ENCODE results near the gene ABCB9. TPM values are rescaled to one million over a fixed set of nuclear protein-coding genes. Genes with fewer than 3 reads are reported as not detected.

ABCB9 gene
- total RNA-seq, 1 donor from 2014 or later: 2.9 TPM

- no peak for ATAC-seq
- TF ChIP-seq CTCF (IDR thresholded peaks at IDR 0.05): no peak
- Histone ChIP-seq H3K4me1 (no peaks in the 10 kb centered on the region), H3K36me3 (peaks cover 59% of the 10 kb centered on the region), H3K9me3 (no peaks in the 10 kb centered on the region), H3K27ac (no peak overlapping the region), H3K27me3 (ENCODE audit: low read depth) (no peaks in the 10 kb centered on the region), H3K4me3 (no peak overlapping the region)
- DNase-seq: no peak
- intact Hi-C loops (cut with DNase I): no loop called here
These were observed 27.9 kb upstream of the ABCB9 start for GRCh38 chr12:122994140-122994675.

- TF ChIP-seq CTCF (IDR thresholded peaks at IDR 0.05): no peak
- Histone ChIP-seq H3K4me3 (no peak overlapping the region), H3K4me1 (no peaks in the 10 kb centered on the region), H3K27me3 (ENCODE audit: low read depth) (no peaks in the 10 kb centered on the region), H3K9me3 (no peaks in the 10 kb centered on the region), H3K27ac (no peak overlapping the region), H3K36me3 (peaks cover 73% of the 10 kb centered on the region)
- ATAC-seq (no peak), DNase-seq (no peak)
- intact Hi-C loops (cut with DNase I): no loop called here
These were observed 26.1 kb upstream of the ABCB9 start for GRCh38 chr12:122992386-122992785.

- ATAC-seq (no peak), DNase-seq (no peak)
- no peaks in the 10 kb centered on the region for H3K27me3 ChIP-seq (ENCODE audit: low read depth)
- H3K9me3 ChIP-seq: no peaks in the 10 kb centered on the region
- H3K4me1 ChIP-seq: no peaks in the 10 kb centered on the region
- TF ChIP-seq CTCF (IDR thresholded peaks at IDR 0.05): no peak
- peaks cover 73% of the 10 kb centered on the region for H3K36me3 ChIP-seq
- H3K27ac ChIP-seq: no peak overlapping the region
- no peak overlapping the region for H3K4me3 ChIP-seq
- intact Hi-C loops (cut with DNase I): no loop called here
These were observed 25.5 kb upstream of the ABCB9 start for GRCh38 chr12:122991623-122992275.

- H3K36me3 ChIP-seq: peaks cover 68% of the 10 kb centered on the region
These were observed 24.8 kb upstream of the ABCB9 start for GRCh38 chr12:122990961-122991622.

GRCh38 chr12:122990561-122990960, 24.3 kb upstream of the ABCB9 start:
- Histone ChIP-seq H3K4me1 (peaks cover 2% of the 10 kb centered on the region), H3K36me3 (peaks cover 67% of the 10 kb centered on the region), H3K9me3 (no peaks in the 10 kb centered on the region), H3K27me3 (ENCODE audit: low read depth) (no peaks in the 10 kb centered on the region), H3K4me3 (no peak overlapping the region), H3K27ac (no peak overlapping the region)
- intact Hi-C loops (cut with DNase I): no loop called here
- ATAC-seq: no peak
- DNase-seq: no peak
- no peak for TF ChIP-seq CTCF (IDR thresholded peaks at IDR 0.05)

More at GRCh38 chr12:122990961-122991622, 24.8 kb upstream of the ABCB9 start:
- no peak overlapping the region for H3K27ac ChIP-seq
- H3K9me3 ChIP-seq: no peaks in the 10 kb centered on the region
- no peaks in the 10 kb centered on the region for H3K27me3 ChIP-seq (ENCODE audit: low read depth)
- DNase-seq (no peak), ATAC-seq (no peak)
- no peak overlapping the region for H3K4me3 ChIP-seq
- intact Hi-C loops (cut with DNase I): no loop called here
- no peak for TF ChIP-seq CTCF (IDR thresholded peaks at IDR 0.05)
- H3K4me1 ChIP-seq: no peaks in the 10 kb centered on the region

Data from lower lobe of right lung (tissue), 2 donors.